Loucy (cell line): ENCODE results near the gene SERPINA5.

Source experiments
- H2AFZ ChIP-seq: fragments of 200-600 bp; sonication (generic); 2 replicates; pipeline ENCODE4 v1.6.0; 2016; ENCODE audit warnings: antibody characterized with exemption, mild to moderate bottlenecking, low read length, moderate library complexity
- H3F3A ChIP-seq: fragments of 200-600 bp; 2 replicates; pipeline ENCODE4 v1.6.0; 2016; ENCODE audit warnings: antibody characterized with exemption, low read depth, mild to moderate bottlenecking
- H3K27me3 ChIP-seq: fragments of 200-600 bp; sonication (generic); 2 replicates; pipeline ENCODE4 v1.6.1; 2014; ENCODE audit warnings: low read length, mild to moderate bottlenecking; ENCODE audit not compliant: insufficient read depth, poor library complexity, severe bottlenecking
- H3K36me3 ChIP-seq: fragments of 200-600 bp; sonication (generic); 2 replicates; pipeline ENCODE4 v1.6.1; 2016; ENCODE audit warnings: low read length; ENCODE audit not compliant: insufficient read depth
- H3K4me1 ChIP-seq: fragments of 200-600 bp; sonication (generic); 2 replicates; pipeline ENCODE4 v1.5.1; 2014; ENCODE audit warnings: low read length, mild to moderate bottlenecking; ENCODE audit not compliant: insufficient read depth, poor library complexity, severe bottlenecking
- H3K4me2 ChIP-seq: fragments of 200-600 bp; sonication (generic); 2 replicates; pipeline ENCODE4 v1.6.0; 2014; ENCODE audit warnings: antibody characterized with exemption, low read length, low read depth, mild to moderate bottlenecking; ENCODE audit not compliant: poor library complexity, severe bottlenecking
- H3K4me3 ChIP-seq: fragments of 200-600 bp; sonication (generic); 2 replicates; pipeline ENCODE4 v1.5.1; 2014; ENCODE audit warnings: low read length, mild to moderate bottlenecking, mixed read lengths; ENCODE audit not compliant: poor library complexity, severe bottlenecking
- H3K79me2 ChIP-seq: fragments of 200-600 bp; sonication (generic); 2 replicates; pipeline ENCODE4 v1.6.1; 2014; ENCODE audit warnings: low read length; ENCODE audit not compliant: insufficient read depth
- H3K9ac ChIP-seq: fragments of 200-600 bp; sonication (generic); 2 replicates; pipeline ENCODE4 v1.6.0; 2014; ENCODE audit warnings: mild to moderate bottlenecking, low read depth, low read length, moderate library complexity; ENCODE audit not compliant: poor library complexity, severe bottlenecking
- H3K9me2 ChIP-seq: fragments of 200-600 bp; sonication (generic); replicated peaks from 2 replicates; pipeline ENCODE4 v1.6.1; 2016; ENCODE audit warnings: low read depth, low read length, mixed read lengths
- H3K9me3 ChIP-seq: fragments of 200-600 bp; sonication (generic); 2 replicates; pipeline ENCODE4 v1.6.1; 2014; ENCODE audit warnings: mild to moderate bottlenecking, antibody characterized with exemption, low read length, low read depth; ENCODE audit not compliant: insufficient read depth
- H4K20me1 ChIP-seq: fragments of 200-600 bp; sonication (generic); 2 replicates; pipeline ENCODE4 v1.6.0; 2014; ENCODE audit warnings: antibody characterized with exemption, low read length, mild to moderate bottlenecking; ENCODE audit not compliant: insufficient read depth, poor library complexity, severe bottlenecking
- CTCF ChIP-seq: fragments of 200-600 bp; sonication (generic); conservative IDR thresholded peaks from 2 replicates; pipeline ENCODE4 v1.5.1; 2014; ENCODE audit warnings: mild to moderate bottlenecking, antibody characterized with exemption, low read length
- EZH2phosphoT487 ChIP-seq: fragments of 200-600 bp; IDR thresholded peaks from 2 replicates; pipeline ENCODE4 v1.6.1; 2018; ENCODE audit warnings: antibody characterized with exemption, mild to moderate bottlenecking, moderate library complexity, borderline replicate concordance

SERPINA5 gene

GRCh38 chr14:94581127-94581999 is at the start of gene SERPINA5:
Gene SERPINA5, plus strand, starts transcription at chr14:94581426. Its CDS starts 5,937 bp downstream, at chr14:94587363.
- H3K4me2 ChIP-seq: no peak within 1 kb of the TSS
- no peaks in the 10 kb centered on the region for H3K4me1 ChIP-seq
- no peaks in the 10 kb centered on the region for H3F3A ChIP-seq
- no peaks in the 10 kb centered on the region for H4K20me1 ChIP-seq
- H3K9me3 ChIP-seq: no peaks in the 10 kb centered on the region; the same call in 1 of the 2 replicates
- H3K79me2 ChIP-seq: no peaks in the 10 kb centered on the region
- H3K9ac ChIP-seq: no peak within 1 kb of the TSS
- no peaks in the 10 kb centered on the region for H3K27me3 ChIP-seq
- H3K9me2 ChIP-seq: no peaks in the 10 kb centered on the region
- TF ChIP-seq CTCF (no peak), EZH2phosphoT487 (no peak)
- H2AFZ ChIP-seq: no peak within 1 kb of the TSS
- H3K4me3 ChIP-seq: no peak within 1 kb of the TSS
- no peaks in the 10 kb centered on the region for H3K36me3 ChIP-seq

GRCh38 chr14:94532447-94532846 is 48.8 kb upstream of the SERPINA5 start:
- H3K9me2 ChIP-seq: no peaks in the 10 kb centered on the region
- no peaks in the 10 kb centered on the region for H3K4me1 ChIP-seq
- H3K4me2 ChIP-seq: no peak overlapping the region
- no peak overlapping the region for H3K9ac ChIP-seq
- no peaks in the 10 kb centered on the region for H3K27me3 ChIP-seq
- H3F3A ChIP-seq: no peaks in the 10 kb centered on the region
- H3K36me3 ChIP-seq: no peaks in the 10 kb centered on the region
- H3K9me3 ChIP-seq: no peaks in the 10 kb centered on the region
- H3K4me3 ChIP-seq: no peak overlapping the region
- H2AFZ ChIP-seq: no peak overlapping the region
- no peaks in the 10 kb centered on the region for H3K79me2 ChIP-seq
- TF ChIP-seq EZH2phosphoT487 (no peak), CTCF (no peak)
- H4K20me1 ChIP-seq: no peaks in the 10 kb centered on the region

GRCh38 chr14:94535506-94535905 is 45.7 kb upstream of the SERPINA5 start:
- TF ChIP-seq CTCF: no peak
- no peak for TF ChIP-seq EZH2phosphoT487

More at GRCh38 chr14:94535506-94535905, 45.7 kb upstream of the SERPINA5 start:
- Histone ChIP-seq H3K36me3 (no peaks in the 10 kb centered on the region), H3K4me3 (no peak overlapping the region), H3K9me3 (no peaks in the 10 kb centered on the region), H3K79me2 (no peaks in the 10 kb centered on the region), H3K4me1 (no peaks in the 10 kb centered on the region), H2AFZ (no peak overlapping the region), H3F3A (no peaks in the 10 kb centered on the region), H3K4me2 (no peak overlapping the region), H3K27me3 (no peaks in the 10 kb centered on the region), H4K20me1 (no peaks in the 10 kb centered on the region), H3K9me2 (no peaks in the 10 kb centered on the region), H3K9ac (no peak overlapping the region)
